Measurements from ENCODE around the gene RFX3.

DNA sequence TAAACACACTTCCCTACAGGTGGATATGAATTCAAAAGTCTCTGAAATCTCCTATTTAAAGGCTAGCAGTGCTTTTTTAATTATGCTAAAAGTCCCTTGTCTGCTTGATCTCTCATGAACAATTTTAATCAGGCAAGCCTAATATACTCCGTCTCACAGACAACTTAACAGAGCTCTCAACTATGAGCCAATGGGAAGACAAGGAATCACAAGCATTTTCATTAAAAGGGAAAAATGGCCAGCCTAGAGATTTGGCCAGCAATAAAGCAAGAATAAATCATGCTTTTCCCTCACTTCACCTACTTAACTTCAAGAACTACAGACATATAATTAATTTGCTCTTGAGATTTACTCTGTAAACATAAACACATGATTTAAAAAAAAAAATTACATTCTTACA, 78.0 kb downstream of the RFX3 start:
- TF ChIP-seq, protein P1, sequence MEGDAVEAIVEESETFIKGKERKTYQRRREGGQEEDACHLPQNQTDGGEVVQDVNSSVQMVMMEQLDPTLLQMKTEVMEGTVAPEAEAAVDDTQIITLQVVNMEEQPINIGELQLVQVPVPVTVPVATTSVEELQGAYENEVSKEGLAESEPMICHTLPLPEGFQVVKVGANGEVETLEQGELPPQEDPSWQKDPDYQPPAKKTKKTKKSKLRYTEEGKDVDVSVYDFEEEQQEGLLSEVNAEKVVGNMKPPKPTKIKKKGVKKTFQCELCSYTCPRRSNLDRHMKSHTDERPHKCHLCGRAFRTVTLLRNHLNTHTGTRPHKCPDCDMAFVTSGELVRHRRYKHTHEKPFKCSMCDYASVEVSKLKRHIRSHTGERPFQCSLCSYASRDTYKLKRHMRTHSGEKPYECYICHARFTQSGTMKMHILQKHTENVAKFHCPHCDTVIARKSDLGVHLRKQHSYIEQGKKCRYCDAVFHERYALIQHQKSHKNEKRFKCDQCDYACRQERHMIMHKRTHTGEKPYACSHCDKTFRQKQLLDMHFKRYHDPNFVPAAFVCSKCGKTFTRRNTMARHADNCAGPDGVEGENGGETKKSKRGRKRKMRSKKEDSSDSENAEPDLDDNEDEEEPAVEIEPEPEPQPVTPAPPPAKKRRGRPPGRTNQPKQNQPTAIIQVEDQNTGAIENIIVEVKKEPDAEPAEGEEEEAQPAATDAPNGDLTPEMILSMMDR (conservative IDR thresholded peaks at IDR 0.05; ENCODE audit: low read depth, low read length), result no peak
- no peak for TF ChIP-seq EZH2 (IDR thresholded peaks at IDR 0.05; ENCODE audit: borderline replicate concordance, low read depth, low read length, poor library complexity, severe bottlenecking)
